Coronary artery (tissue), 2 donors: ENCODE data around the gene MB.

Experiments used
- DNase-seq: peaks from one replicate; pipeline ENCODE4 v3.0.0-alpha.2; 2017; ENCODE audit warnings: low spot score
- H3K27ac ChIP-seq, 2 donors: fragments of 200-600 bp; sonication (generic); one replicate each; pipeline ENCODE4 v1.5.1; 2016 to 2019
- H3K4me3 ChIP-seq: fragments of 200-600 bp; sonication (generic); 2 replicates; pipeline ENCODE4 v1.5.1; 2016; ENCODE audit warnings: mild to moderate bottlenecking, moderate library complexity
- CTCF ChIP-seq: fragments of 200-600 bp; sonication (generic); IDR thresholded peaks from one replicate; pipeline ENCODE4 v1.5.1; 2019; ENCODE audit warnings: antibody characterized with exemption

Gene MB

GRCh38 chr22:35616043-35616442 lies 1.1 kb downstream of the MB start:
- Histone ChIP-seq H3K4me3 (no peak overlapping the region), H3K27ac (no peak overlapping the region)
- no peak for DNase-seq
- TF ChIP-seq CTCF, result no peak

DNA sequence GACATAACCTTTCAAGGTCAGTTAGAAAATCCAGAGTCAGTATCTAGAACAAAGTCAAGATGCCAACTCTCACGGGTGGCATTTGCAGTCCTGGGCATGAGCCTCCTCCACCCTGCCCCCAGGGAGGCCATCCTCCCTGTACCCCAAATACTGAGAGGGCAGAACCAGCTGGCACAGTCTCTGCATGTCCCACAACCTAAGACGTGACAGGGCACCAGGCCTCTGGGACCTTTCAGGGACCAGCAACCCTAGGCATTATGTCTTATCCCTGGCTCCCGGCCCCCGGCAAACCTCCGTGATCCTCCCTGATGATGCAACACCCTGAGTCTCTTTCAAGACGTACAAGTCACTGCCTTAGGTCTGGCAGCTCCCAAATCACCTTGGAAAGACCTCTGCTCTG lies 2.0 kb downstream of the MB start:
- no peak overlapping the region for H3K4me3 ChIP-seq
- no peak for TF ChIP-seq CTCF
- no peak for DNase-seq
- no peak overlapping the region for H3K27ac ChIP-seq

GRCh38 chr22:35614404-35614803 lies 2.7 kb downstream of the MB start:
- TF ChIP-seq CTCF, result no peak
- no peak overlapping the region for H3K4me3 ChIP-seq
- no peak overlapping the region for H3K27ac ChIP-seq
- no peak for DNase-seq

- no peak overlapping the region for H3K4me3 ChIP-seq
- DNase-seq, result no peak
Measured at GRCh38 chr22:35612903-35613302, 4.2 kb downstream of the MB start.

DNA sequence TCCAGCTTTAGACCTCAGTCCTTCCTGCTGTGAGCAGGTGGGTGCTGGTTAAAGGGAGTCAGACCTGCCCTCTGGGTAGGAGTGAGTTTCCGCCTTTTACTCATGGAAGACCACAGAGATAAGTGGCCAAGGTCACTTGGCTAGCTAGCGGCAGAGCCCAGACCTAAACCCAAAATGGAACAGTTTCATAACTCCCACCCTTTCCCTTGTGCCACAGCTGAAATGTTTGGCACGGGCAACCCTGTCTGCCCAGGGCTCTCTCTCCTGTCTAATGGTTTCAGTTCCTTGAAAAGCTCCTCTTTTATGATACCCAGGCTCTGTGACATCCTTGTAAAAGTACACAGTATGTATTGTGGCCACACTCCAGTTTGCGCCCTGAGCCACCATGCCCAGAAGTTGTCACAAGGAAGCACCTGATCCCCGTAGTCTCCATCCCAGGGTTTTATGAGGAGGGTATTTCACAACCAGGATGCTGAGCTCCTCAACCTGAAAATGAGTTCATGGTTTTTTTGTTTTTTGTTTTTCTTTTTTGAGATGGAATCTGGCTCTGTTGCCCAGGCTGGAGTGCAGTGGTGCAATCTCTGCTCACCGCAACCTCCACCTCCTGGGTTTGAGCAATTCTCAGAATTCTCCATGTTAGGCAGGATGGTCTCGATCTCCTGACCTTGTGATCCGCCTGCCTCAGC lies 5.1 kb downstream of the MB start:
- TF ChIP-seq CTCF, result no peak
- DNase-seq, result no peak
- Histone ChIP-seq H3K27ac (no peak overlapping the region), H3K4me3 (no peak overlapping the region)

More at GRCh38 chr22:35612903-35613302, 4.2 kb downstream of the MB start:
- TF ChIP-seq CTCF, result no peak
- H3K27ac ChIP-seq, result no peak overlapping the region

GRCh38 chr22:35611200-35611890 lies 5.8 kb downstream of the MB start:
- DNase-seq, result no peak
- TF ChIP-seq CTCF, result no peak
- Histone ChIP-seq H3K27ac (no peak overlapping the region), H3K4me3 (no peak overlapping the region)

- H3K4me3 ChIP-seq, result no peak overlapping the region
- DNase-seq, result no peak
- TF ChIP-seq CTCF, result no peak
- no peak overlapping the region for H3K27ac ChIP-seq
Measured at GRCh38 chr22:35610741-35611140, 6.4 kb downstream of the MB start.
